Activated B cell treated with CpG ODN at 0.5 μM for 24 hours (primary cell): Measurements from ENCODE around the gene ARHGAP25. TPM values are rescaled to one million over a fixed set of nuclear protein-coding genes. Genes with fewer than 3 reads are reported as not detected.

Experiments used
- ATAC-seq: fragments of 200-7000 bp; cut with Tn5 transposase; one replicate; pipeline ENCODE4 v1.10.0; 2021; ENCODE audit warnings: low read depth, mild to moderate bottlenecking, moderate library complexity
- CTCF ChIA-PET: fragments of 350-600 bp; sonication (Branson Sonifier 250); formaldehyde crosslinking; loops from one replicate; lab custom pipeline; 2021; ENCODE audit warnings: antibody characterized with exemption; lab: Charles Lee
- POLR2A ChIA-PET: fragments of 350-600 bp; sonication (Branson Sonifier 250); formaldehyde crosslinking; loops from one replicate; lab custom pipeline; 2021; ENCODE audit warnings: antibody characterized with exemption; lab: Charles Lee
- DNase-seq: peaks from one replicate; pipeline ENCODE4 v3.0.0; 2022
- H3K27ac Mint-ChIP-seq: one replicate; pipeline ENCODE4 v1.8.0; 2020; ENCODE audit warnings: mixed read lengths
- H3K27me3 Mint-ChIP-seq: one replicate; pipeline ENCODE4 v1.8.0; 2021; ENCODE audit warnings: mixed read lengths
- H3K36me3 Mint-ChIP-seq: one replicate; pipeline ENCODE4 v1.8.0; 2021; ENCODE audit warnings: low read depth, mixed read lengths
- H3K4me1 Mint-ChIP-seq: one replicate; pipeline ENCODE4 v1.8.0; 2021; ENCODE audit warnings: mixed read lengths
- H3K4me3 Mint-ChIP-seq: one replicate; pipeline ENCODE4 v1.8.0; 2020; ENCODE audit warnings: mild to moderate bottlenecking, mixed read lengths
- H3K9me3 Mint-ChIP-seq: one replicate; pipeline ENCODE4 v1.8.0; 2020; ENCODE audit warnings: mixed read lengths
- CTCF ChIP-seq: fragments of 200-600 bp; IDR thresholded peaks from one replicate; pipeline ENCODE4 v1.8.0; 2022; ENCODE audit warnings: antibody characterized with exemption, mild to moderate bottlenecking
- intact Hi-C: fragments of 100-400 bp; cut with micrococcal nuclease; formaldehyde crosslinking; loops from one replicate; pipeline ENCODE4 v1.15.1; 2024
- total RNA-seq: library from RNA; stranded (reverse); gene quantifications from 2 replicates; pipeline ENCODE4 v1.2.3, GENCODE V29; 2022

The ARHGAP25 gene
- total RNA-seq, 1 donor from 2014 or later: 336 TPM

GRCh38 chr2:68855550-68855949 lies 120.9 kb downstream of the ARHGAP25 start:
- DNase-seq (no peak), ATAC-seq (no peak)
- Mint-ChIP-seq H3K36me3 (no peaks in the 10 kb centered on the region), H3K4me1 (peaks cover 19% of the 10 kb centered on the region), H3K27ac (no peak overlapping the region), H3K27me3 (no peaks in the 10 kb centered on the region), H3K4me3 (no peak overlapping the region), H3K9me3 (no peaks in the 10 kb centered on the region)
- CTCF ChIA-PET: no interaction called here
- intact Hi-C loops: no loop called here
- TF ChIP-seq CTCF: no peak
- POLR2A ChIA-PET: interaction anchor here (0.6 to 1.2 kb wide), 2 partner anchors 22 to 53 kb away, joined by 4 read pairs; no protein-coding TSS in a partner anchor

- Mint-ChIP-seq H3K36me3 (no peaks in the 10 kb centered on the region), H3K4me1 (peaks cover 19% of the 10 kb centered on the region), H3K9me3 (no peaks in the 10 kb centered on the region), H3K27me3 (no peaks in the 10 kb centered on the region), H3K4me3 (no peak overlapping the region), H3K27ac (peak overlapping the region; percentile 65)
- ChIA-PET CTCF (interaction anchor here (0.8 to 2.0 kb wide), 5 partner anchors 21 to 130 kb away, joined by 3 to 8 read pairs (median 4); no protein-coding TSS in a partner anchor), POLR2A (interaction anchor here (0.5 to 2.0 kb wide), 12 partner anchors 11 to 119 kb away, joined by 3 to 11 read pairs (median 4); no protein-coding TSS in a partner anchor)
- no peak for TF ChIP-seq CTCF
- intact Hi-C loops: loop anchor here (1.0 kb wide), 1 partner anchor 51 kb away; no protein-coding TSS in a partner anchor
- ATAC-seq (peak; percentile 32), DNase-seq (no peak)
Measured at GRCh38 chr2:68857202-68857845, 122.7 kb downstream of the ARHGAP25 start.

GRCh38 chr2:68857855-68858456 lies 123.3 kb downstream of the ARHGAP25 start:
- POLR2A ChIA-PET: interaction anchor here (0.9 to 2.0 kb wide), 11 partner anchors 11 to 119 kb away, joined by 3 to 11 read pairs (median 4); no protein-coding TSS in a partner anchor
- ATAC-seq (peak; percentile 94), DNase-seq (no peak)
- Mint-ChIP-seq H3K4me1 (peaks cover 19% of the 10 kb centered on the region), H3K36me3 (no peaks in the 10 kb centered on the region), H3K9me3 (no peaks in the 10 kb centered on the region), H3K27ac (peak overlapping the region; percentile 65), H3K27me3 (no peaks in the 10 kb centered on the region), H3K4me3 (no peak overlapping the region)
- CTCF ChIA-PET: interaction anchor here (0.8 to 2.0 kb wide), 5 partner anchors 22 to 131 kb away, joined by 3 to 8 read pairs (median 4); no protein-coding TSS in a partner anchor
- TF ChIP-seq CTCF: no peak
- intact Hi-C loops: loop anchor here (1.0 to 2.0 kb wide), 2 partner anchors 25 to 50 kb away; no protein-coding TSS in a partner anchor

- Mint-ChIP-seq H3K27ac (no peak overlapping the region), H3K4me1 (peaks cover 19% of the 10 kb centered on the region), H3K27me3 (no peaks in the 10 kb centered on the region), H3K4me3 (no peak overlapping the region), H3K36me3 (no peaks in the 10 kb centered on the region), H3K9me3 (no peaks in the 10 kb centered on the region)
- POLR2A ChIA-PET: interaction anchor here (1.6 kb wide), 1 partner anchor 48 kb away, joined by 6 read pairs; no protein-coding TSS in a partner anchor
- DNase-seq: no peak
- ATAC-seq: no peak
- intact Hi-C loops: no loop called here
- CTCF ChIA-PET: interaction anchor here (1.2 kb wide), 1 partner anchor 65 kb away, joined by 3 read pairs; no protein-coding TSS in a partner anchor
- TF ChIP-seq CTCF: no peak
Measured at GRCh38 chr2:68860111-68860510, 125.5 kb downstream of the ARHGAP25 start.

GRCh38 chr2:68861330-68861729 lies 126.7 kb downstream of the ARHGAP25 start:
- Mint-ChIP-seq H3K27me3 (no peaks in the 10 kb centered on the region), H3K9me3 (no peaks in the 10 kb centered on the region), H3K4me1 (peaks cover 19% of the 10 kb centered on the region), H3K36me3 (no peaks in the 10 kb centered on the region), H3K4me3 (no peak overlapping the region), H3K27ac (no peak overlapping the region)
- TF ChIP-seq CTCF: no peak
- ATAC-seq (no peak), DNase-seq (no peak)
- ChIA-PET POLR2A (interaction anchor here (0.7 kb wide), 1 partner anchor 87 kb away, joined by 3 read pairs; no protein-coding TSS in a partner anchor), CTCF (no interaction called here)
- intact Hi-C loops: no loop called here
